Adipocyte (in vitro differentiated cells): ENCODE data around the gene TMEM167A.

Experiments
- DNase-seq: peaks from one replicate; pipeline ENCODE4 v3.0.0-alpha.2; 2015; ENCODE audit warnings: low read depth
- H3K27me3 ChIP-seq: replicated peaks from 2 replicates; pipeline ENCODE4 v1.7.0; 2013; ENCODE audit warnings: mild to moderate bottlenecking, low read length, moderate library complexity; ENCODE audit not compliant: control insufficient read depth, insufficient read depth
- H3K36me3 ChIP-seq: 2 replicates; pipeline ENCODE4 v1.7.0; 2013; ENCODE audit warnings: low read length, mild to moderate bottlenecking, moderate library complexity; ENCODE audit not compliant: control insufficient read depth, insufficient read depth, severe bottlenecking
- H3K4me1 ChIP-seq: 2 replicates; pipeline ENCODE4 v1.7.0; 2013; ENCODE audit warnings: mild to moderate bottlenecking, low read length, moderate library complexity; ENCODE audit not compliant: control insufficient read depth, insufficient read depth
- H3K4me3 ChIP-seq: 2 replicates; pipeline ENCODE4 v1.7.0; 2013; ENCODE audit warnings: mild to moderate bottlenecking, low read length, moderate library complexity
- H3K9ac ChIP-seq: 2 replicates; pipeline ENCODE4 v1.7.0; 2013; ENCODE audit warnings: mild to moderate bottlenecking, low read length, moderate library complexity
- H3K9me3 ChIP-seq: 2 replicates; pipeline ENCODE4 v1.7.0; 2013; ENCODE audit warnings: mild to moderate bottlenecking, low read length, moderate library complexity; ENCODE audit not compliant: control insufficient read depth

The TMEM167A gene, protein sequence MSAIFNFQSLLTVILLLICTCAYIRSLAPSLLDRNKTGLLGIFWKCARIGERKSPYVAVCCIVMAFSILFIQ

DNA sequence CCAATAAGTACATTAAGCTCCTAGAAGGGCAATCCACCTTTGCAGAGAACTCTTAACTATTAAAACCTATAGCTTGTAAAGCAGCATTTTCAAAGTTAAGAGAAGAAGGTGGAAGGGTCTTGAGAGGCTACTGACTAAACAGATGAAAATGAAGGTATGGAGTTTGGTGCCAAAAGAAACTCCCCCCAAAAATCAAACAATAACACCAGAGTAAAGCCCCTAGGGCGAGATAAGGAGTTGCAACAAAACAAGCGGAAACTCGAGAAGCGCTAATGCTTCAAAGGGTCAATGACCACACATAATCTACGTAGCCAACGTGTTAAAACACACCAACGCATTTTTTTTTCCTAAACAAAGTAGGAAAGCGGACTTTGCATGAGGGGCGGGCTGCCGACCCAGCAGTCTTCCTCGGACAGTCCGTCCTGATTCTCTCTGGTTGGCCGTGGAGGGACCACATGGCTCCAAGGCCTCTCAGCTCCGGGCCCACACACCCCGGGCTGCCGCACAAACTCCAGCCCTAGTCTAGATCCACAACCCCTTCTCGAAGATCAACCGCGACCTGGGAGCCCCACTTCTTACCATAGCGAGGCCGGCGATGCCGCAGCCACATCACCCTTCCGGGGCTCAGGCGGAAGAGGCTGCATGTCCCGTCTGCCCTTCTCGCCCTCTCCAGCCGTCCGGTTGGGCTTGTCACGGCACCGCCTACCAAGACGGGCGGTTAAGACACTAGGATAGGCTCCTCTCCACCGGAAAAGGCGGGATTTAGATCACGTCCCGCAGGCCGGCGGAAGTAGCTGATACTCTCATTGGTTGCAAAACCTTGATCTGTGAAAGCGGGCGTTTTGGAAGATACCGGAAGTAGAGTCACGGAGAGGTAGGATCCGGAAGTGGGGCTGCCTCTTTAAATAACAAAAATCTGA is at the start of gene TMEM167A, which contains the start of gene XRCC4:
TMEM167A (minus strand) TSS at position 653 of the 920 bp plus-strand sequence; CDS start at position 582, 71 bp downstream.
XRCC4 (plus strand) TSS at position 806 of the 920 bp plus-strand sequence. CDS start 27,373 bp downstream, outside the sequence.
- no peaks in the 10 kb centered on the region for H3K36me3 ChIP-seq
- no peaks in the 10 kb centered on the region for H3K27me3 ChIP-seq
- H3K9ac ChIP-seq: peak within 1 kb of the TSS; percentile 97
- peak; percentile 100 for DNase-seq
- peak within 1 kb of the TSS; percentile 96 for H3K4me3 ChIP-seq
- no peaks in the 10 kb centered on the region for H3K9me3 ChIP-seq
- peaks cover 43% of the 10 kb centered on the region for H3K4me1 ChIP-seq

- Histone ChIP-seq H3K4me3 (no peak overlapping the region), H3K27me3 (no peaks in the 10 kb centered on the region), H3K36me3 (no peaks in the 10 kb centered on the region), H3K9ac (no peak overlapping the region), H3K9me3 (no peaks in the 10 kb centered on the region), H3K4me1 (no peaks in the 10 kb centered on the region)
- DNase-seq: no peak
Measured at GRCh38 chr5:83126501-83126900, 49.3 kb upstream of the TMEM167A start.

DNA sequence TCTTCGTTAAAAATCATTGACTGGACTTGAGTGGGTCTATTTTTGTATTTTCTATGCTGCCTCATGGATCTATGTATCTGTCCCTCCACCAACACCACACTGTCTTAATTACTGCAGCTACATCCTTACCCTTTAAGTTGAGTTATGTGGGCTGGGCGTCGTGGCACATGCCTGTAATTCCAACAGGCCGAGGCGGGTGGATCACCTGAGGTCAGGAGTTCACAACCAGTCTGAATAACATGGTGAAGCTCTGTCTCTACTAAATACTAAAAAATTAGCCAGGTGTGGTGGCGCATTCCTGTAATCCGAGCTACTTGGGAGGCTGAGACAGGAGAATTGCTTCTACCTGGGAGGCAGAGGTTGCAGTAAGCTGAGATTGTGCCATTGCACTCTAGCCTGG is 48.4 kb upstream of the TMEM167A start:
- no peaks in the 10 kb centered on the region for H3K9me3 ChIP-seq
- no peaks in the 10 kb centered on the region for H3K36me3 ChIP-seq
- no peaks in the 10 kb centered on the region for H3K4me1 ChIP-seq
- no peak overlapping the region for H3K9ac ChIP-seq
- no peak overlapping the region for H3K4me3 ChIP-seq
- H3K27me3 ChIP-seq: no peaks in the 10 kb centered on the region
- no peak for DNase-seq

- Histone ChIP-seq H3K9ac (no peak overlapping the region), H3K9me3 (no peaks in the 10 kb centered on the region), H3K36me3 (no peaks in the 10 kb centered on the region), H3K4me1 (no peaks in the 10 kb centered on the region), H3K27me3 (no peaks in the 10 kb centered on the region), H3K4me3 (no peak overlapping the region)
- no peak for DNase-seq
Measured at GRCh38 chr5:83124593-83124992, 47.4 kb upstream of the TMEM167A start.

GRCh38 chr5:83118976-83119375 is 41.8 kb upstream of the TMEM167A start:
- Histone ChIP-seq H3K9ac (no peak overlapping the region), H3K4me1 (no peaks in the 10 kb centered on the region), H3K4me3 (no peak overlapping the region), H3K27me3 (no peaks in the 10 kb centered on the region), H3K9me3 (peaks cover 8% of the 10 kb centered on the region), H3K36me3 (no peaks in the 10 kb centered on the region)
- DNase-seq: no peak

GRCh38 chr5:83118471-83118870 is 41.3 kb upstream of the TMEM167A start:
- no peaks in the 10 kb centered on the region for H3K4me1 ChIP-seq
- no peak overlapping the region for H3K4me3 ChIP-seq
- H3K36me3 ChIP-seq: no peaks in the 10 kb centered on the region
- no peaks in the 10 kb centered on the region for H3K27me3 ChIP-seq
- H3K9ac ChIP-seq: no peak overlapping the region
- no peak for DNase-seq
- peaks cover 8% of the 10 kb centered on the region for H3K9me3 ChIP-seq

DNA sequence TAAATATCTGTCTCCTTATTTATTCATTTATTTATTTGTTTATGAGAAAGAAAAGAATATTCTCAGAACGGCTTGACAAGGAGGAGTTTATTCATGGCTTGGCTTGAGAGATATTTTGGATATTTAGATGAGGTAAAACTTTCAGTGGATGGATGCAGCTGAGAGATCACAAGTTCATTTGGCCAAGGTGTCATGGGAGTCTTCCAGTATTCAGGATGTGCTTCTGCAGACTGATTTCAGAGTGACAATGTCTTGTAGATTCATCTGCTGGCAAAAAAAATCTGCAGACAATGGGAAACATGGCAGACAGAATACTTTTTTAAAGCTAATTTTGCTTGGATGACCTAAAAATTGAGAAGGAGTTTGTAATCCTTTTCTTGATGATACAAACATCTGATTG is 38.6 kb upstream of the TMEM167A start:
- DNase-seq: no peak
- no peak overlapping the region for H3K9ac ChIP-seq
- H3K36me3 ChIP-seq: no peaks in the 10 kb centered on the region
- H3K4me3 ChIP-seq: no peak overlapping the region
- H3K4me1 ChIP-seq: no peaks in the 10 kb centered on the region
- H3K27me3 ChIP-seq: no peaks in the 10 kb centered on the region
- H3K9me3 ChIP-seq: peaks cover 11% of the 10 kb centered on the region

GRCh38 chr5:83109380-83109779 is 32.2 kb upstream of the TMEM167A start:
- no peaks in the 10 kb centered on the region for H3K36me3 ChIP-seq
- no peak for DNase-seq
- H3K4me1 ChIP-seq: no peaks in the 10 kb centered on the region
- no peak overlapping the region for H3K4me3 ChIP-seq
- peaks cover 3% of the 10 kb centered on the region for H3K9me3 ChIP-seq
- H3K27me3 ChIP-seq: no peaks in the 10 kb centered on the region
- H3K9ac ChIP-seq: no peak overlapping the region

GRCh38 chr5:83107692-83108420 is 30.7 kb upstream of the TMEM167A start:
- no peaks in the 10 kb centered on the region for H3K36me3 ChIP-seq
- no peak overlapping the region for H3K4me3 ChIP-seq
- no peaks in the 10 kb centered on the region for H3K27me3 ChIP-seq
- H3K4me1 ChIP-seq: no peaks in the 10 kb centered on the region
- H3K9ac ChIP-seq: no peak overlapping the region
- DNase-seq: no peak
- peaks cover 3% of the 10 kb centered on the region for H3K9me3 ChIP-seq

- no peaks in the 10 kb centered on the region for H3K36me3 ChIP-seq
- no peak overlapping the region for H3K4me3 ChIP-seq
- H3K27me3 ChIP-seq: no peaks in the 10 kb centered on the region
- no peak for DNase-seq
- H3K4me1 ChIP-seq: no peaks in the 10 kb centered on the region
- H3K9me3 ChIP-seq: no peaks in the 10 kb centered on the region
- H3K9ac ChIP-seq: no peak overlapping the region
Measured at GRCh38 chr5:83104021-83104420, 26.8 kb upstream of the TMEM167A start.

- Histone ChIP-seq H3K36me3 (no peaks in the 10 kb centered on the region), H3K4me1 (peaks cover 11% of the 10 kb centered on the region), H3K9me3 (no peaks in the 10 kb centered on the region), H3K27me3 (no peaks in the 10 kb centered on the region), H3K4me3 (no peak overlapping the region), H3K9ac (no peak overlapping the region)
- no peak for DNase-seq
Measured at GRCh38 chr5:83102364-83102980, 25.3 kb upstream of the TMEM167A start.
